Hepatocyte (in vitro differentiated cells): ENCODE results near the gene ITPR1. TPM values are rescaled to one million over a fixed set of nuclear protein-coding genes. Genes with fewer than 3 reads are reported as not detected.

Experiments
- DNase-seq: peaks from one replicate; pipeline ENCODE4 v3.0.0-alpha.2; 2016; ENCODE audit warnings: low spot score
- H2AFZ ChIP-seq: fragments of 200-600 bp; sonication (generic); 2 replicates; pipeline ENCODE4 v1.6.0; 2016; ENCODE audit warnings: antibody characterized with exemption, mild to moderate bottlenecking
- H3K27ac ChIP-seq: fragments of 200-600 bp; sonication (generic); 2 replicates; pipeline ENCODE4 v1.5.1; 2016; ENCODE audit warnings: mild to moderate bottlenecking
- H3K27me3 ChIP-seq: fragments of 200-600 bp; sonication (generic); 2 replicates; pipeline ENCODE4 v1.6.1; 2016
- H3K36me3 ChIP-seq: fragments of 200-600 bp; sonication (generic); replicated peaks from 2 replicates; pipeline ENCODE4 v1.5.1; 2016; ENCODE audit warnings: low read depth; ENCODE audit not compliant: insufficient read depth
- H3K4me1 ChIP-seq: fragments of 200-600 bp; sonication (generic); 2 replicates; pipeline ENCODE4 v1.5.1; 2016; ENCODE audit warnings: mild to moderate bottlenecking, moderate library complexity; ENCODE audit not compliant: insufficient read depth
- H3K4me2 ChIP-seq: fragments of 200-600 bp; sonication (generic); 2 replicates; pipeline ENCODE4 v1.6.0; 2016
- H3K4me3 ChIP-seq: fragments of 200-600 bp; sonication (generic); 2 replicates; pipeline ENCODE4 v1.5.1; 2016; ENCODE audit warnings: mild to moderate bottlenecking
- H3K79me2 ChIP-seq: fragments of 200-600 bp; sonication (generic); 2 replicates; pipeline ENCODE4 v1.6.0; 2017; ENCODE audit warnings: mild to moderate bottlenecking
- H3K9me2 ChIP-seq: fragments of 200-600 bp; sonication (generic); replicated peaks from 2 replicates; pipeline ENCODE4 v1.6.0; 2017; ENCODE audit warnings: mild to moderate bottlenecking; ENCODE audit not compliant: insufficient read depth
- H3K9me3 ChIP-seq: fragments of 200-600 bp; sonication (generic); 2 replicates; pipeline ENCODE4 v1.5.1; 2016; ENCODE audit warnings: low read depth, mild to moderate bottlenecking
- H4K20me1 ChIP-seq: fragments of 200-600 bp; sonication (generic); 2 replicates; pipeline ENCODE4 v1.6.0; 2016; ENCODE audit warnings: mild to moderate bottlenecking; ENCODE audit not compliant: insufficient read depth, poor library complexity, severe bottlenecking
- EZH2 ChIP-seq: fragments of 200-600 bp; sonication (generic); IDR thresholded peaks from 2 replicates; pipeline ENCODE4 v1.6.1; 2016; ENCODE audit warnings: antibody characterized with exemption, mild to moderate bottlenecking, borderline replicate concordance
- EZH2phosphoT487 ChIP-seq: fragments of 200-600 bp; sonication (generic); IDR thresholded peaks from one replicate; pipeline ENCODE4 v1.6.1; 2018; ENCODE audit warnings: antibody characterized with exemption, mild to moderate bottlenecking, low read depth, moderate library complexity; ENCODE audit not compliant: unreplicated experiment, severe bottlenecking
- WGBS: methylation state at CpG from one replicate; pipeline ENCODE4 v1.1.6; 2016; ENCODE audit warnings: low lambda C conversion rate; ENCODE audit errors: missing lambda C conversion rate; 5-methylcytosine and 5-hydroxymethylcytosine counted together
- polyA plus RNA-seq: library from polyadenylated mRNA; unstranded; fragments of >200 nt; fragmentation: Nextera tagmentation; extraction: Ambion mirVana; gene quantifications from 2 replicates; pipeline ENCODE4 v1.2.1, GENCODE V29; 2016
- total RNA-seq: library from RNA; depleted of rRNA; stranded (reverse); fragments of >200 nt; gene quantifications from 2 replicates; pipeline ENCODE4 v1.2.3, GENCODE V29; 2014
- TF ChIP-seq, protein P1 (sequence below): fragments of 200-600 bp; sonication (generic); IDR thresholded peaks from 2 replicates; pipeline ENCODE4 v1.5.1; 2016; ENCODE audit warnings: antibody characterized with exemption, mild to moderate bottlenecking; ENCODE audit not compliant: poor library complexity

The ITPR1 gene
- total RNA-seq (79.1 and 90.8 TPM in 2 replicates), polyA plus RNA-seq (46.8 and 54.8 TPM in 2 replicates)

DNA sequence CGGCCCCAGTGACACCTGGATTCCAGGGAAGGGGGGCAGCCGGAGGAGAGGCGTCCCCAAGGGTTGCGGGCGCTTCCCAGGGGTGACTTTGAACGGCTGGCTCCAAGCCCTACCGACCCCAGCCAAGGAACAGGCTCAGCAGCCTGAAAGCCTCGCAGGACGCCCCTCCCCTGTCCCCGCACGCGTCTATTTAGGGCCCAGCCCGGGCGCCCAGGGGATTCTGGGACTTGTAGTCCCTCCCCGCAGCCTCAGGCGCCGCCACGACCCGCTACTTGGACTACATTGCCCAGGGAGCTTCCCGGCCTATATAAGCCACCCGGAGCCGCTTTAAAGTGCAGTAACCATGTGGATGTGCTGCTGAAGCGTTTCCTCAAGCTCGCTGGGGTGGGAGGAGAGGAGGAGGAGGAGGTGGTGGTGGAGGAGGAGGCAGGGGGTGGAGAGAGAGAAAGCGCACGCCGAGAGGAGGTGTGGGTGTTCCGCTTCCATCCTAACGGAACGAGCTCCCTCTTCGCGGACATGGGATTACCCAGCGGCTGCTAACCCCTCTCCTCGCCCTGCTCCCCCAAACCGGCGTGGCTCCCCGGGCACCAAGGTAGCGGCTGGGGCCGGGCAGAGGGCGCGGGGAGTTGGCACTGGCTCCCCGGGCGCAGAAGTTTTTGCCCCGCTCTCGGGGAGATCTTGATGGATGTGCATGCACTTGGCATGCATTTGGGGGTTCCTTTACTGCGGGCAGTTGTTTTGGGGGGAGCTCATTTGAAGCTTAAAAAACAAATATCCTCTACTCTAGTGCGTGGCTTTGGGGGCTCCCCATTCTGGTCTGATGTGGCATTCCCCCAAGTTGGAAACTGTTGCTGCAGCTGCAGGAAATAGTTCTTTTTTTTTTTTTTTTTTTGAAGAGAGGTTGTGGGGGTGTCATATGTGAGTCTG, at the start of gene ITPR1:
TSS of gene ITPR1 (plus strand) at position 335 of the 927 bp plus-strand sequence. CDS start 23,144 bp downstream, outside the sequence.
- WGBS = under 1% methylated on average over 32 of the region's 47 CpGs
- no peaks in the 10 kb centered on the region for H3K9me2 ChIP-seq
- no peak for TF ChIP-seq EZH2phosphoT487
- TF ChIP-seq, protein P1, sequence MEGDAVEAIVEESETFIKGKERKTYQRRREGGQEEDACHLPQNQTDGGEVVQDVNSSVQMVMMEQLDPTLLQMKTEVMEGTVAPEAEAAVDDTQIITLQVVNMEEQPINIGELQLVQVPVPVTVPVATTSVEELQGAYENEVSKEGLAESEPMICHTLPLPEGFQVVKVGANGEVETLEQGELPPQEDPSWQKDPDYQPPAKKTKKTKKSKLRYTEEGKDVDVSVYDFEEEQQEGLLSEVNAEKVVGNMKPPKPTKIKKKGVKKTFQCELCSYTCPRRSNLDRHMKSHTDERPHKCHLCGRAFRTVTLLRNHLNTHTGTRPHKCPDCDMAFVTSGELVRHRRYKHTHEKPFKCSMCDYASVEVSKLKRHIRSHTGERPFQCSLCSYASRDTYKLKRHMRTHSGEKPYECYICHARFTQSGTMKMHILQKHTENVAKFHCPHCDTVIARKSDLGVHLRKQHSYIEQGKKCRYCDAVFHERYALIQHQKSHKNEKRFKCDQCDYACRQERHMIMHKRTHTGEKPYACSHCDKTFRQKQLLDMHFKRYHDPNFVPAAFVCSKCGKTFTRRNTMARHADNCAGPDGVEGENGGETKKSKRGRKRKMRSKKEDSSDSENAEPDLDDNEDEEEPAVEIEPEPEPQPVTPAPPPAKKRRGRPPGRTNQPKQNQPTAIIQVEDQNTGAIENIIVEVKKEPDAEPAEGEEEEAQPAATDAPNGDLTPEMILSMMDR = peak; percentile 1

DNA sequence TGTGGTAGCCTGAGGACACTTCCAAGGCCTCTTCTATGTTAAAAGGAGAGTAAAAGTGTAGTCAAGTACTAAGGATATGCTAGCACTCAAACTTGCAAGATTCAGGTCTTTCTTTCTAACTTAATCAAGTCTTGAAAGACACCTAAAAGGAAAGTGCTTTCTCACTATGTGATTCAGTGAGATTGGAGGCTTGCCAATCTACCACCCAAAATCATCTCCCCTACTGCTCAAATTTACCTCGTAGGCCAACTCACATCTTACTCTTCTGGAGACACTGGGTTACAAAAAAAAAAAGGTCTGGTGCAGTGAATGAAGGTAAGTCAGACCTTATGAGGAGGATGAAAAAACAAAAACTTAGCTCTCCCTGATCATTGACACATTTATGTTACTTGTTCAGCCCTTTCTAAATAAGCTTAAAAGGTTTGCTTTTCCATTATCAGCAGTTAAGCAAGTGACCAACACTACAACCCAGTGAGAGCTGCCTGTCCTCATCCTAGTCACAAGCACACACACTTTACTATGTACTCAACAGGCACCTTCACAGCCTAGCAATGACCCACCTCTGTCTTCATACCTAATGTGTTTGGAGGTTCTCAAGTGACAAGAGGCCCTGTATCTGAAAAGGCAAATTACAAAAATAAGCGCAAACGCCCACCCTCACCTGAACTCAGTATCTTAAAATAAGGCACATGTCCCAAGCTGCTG, 45.7 kb upstream of the ITPR1 start:
- no peaks in the 10 kb centered on the region for H3K9me2 ChIP-seq
- H3K4me1 ChIP-seq = no peaks in the 10 kb centered on the region
- H3K4me2 ChIP-seq = no peak overlapping the region
- no peaks in the 10 kb centered on the region for H3K27me3 ChIP-seq
- TF ChIP-seq, protein P1 = no peak
- no peak for TF ChIP-seq EZH2
- TF ChIP-seq EZH2phosphoT487 = no peak
- DNase-seq = no peak
- 66% methylated on average over 3 of the region's 3 CpGs for WGBS
- no peaks in the 10 kb centered on the region for H3K79me2 ChIP-seq
- H4K20me1 ChIP-seq = peaks cover 3% of the 10 kb centered on the region
- no peak overlapping the region for H3K27ac ChIP-seq
- no peaks in the 10 kb centered on the region for H3K9me3 ChIP-seq
- H3K4me3 ChIP-seq = no peak overlapping the region
- no peak overlapping the region for H2AFZ ChIP-seq
- no peaks in the 10 kb centered on the region for H3K36me3 ChIP-seq

More for the DNA sequence above, at the start of gene ITPR1:
- H3K36me3 ChIP-seq = no peaks in the 10 kb centered on the region
- peak within 1 kb of the TSS; percentile 86 for H3K27ac ChIP-seq
- H3K4me3 ChIP-seq = peak within 1 kb of the TSS; percentile 66
- H4K20me1 ChIP-seq = no peaks in the 10 kb centered on the region
- H3K9me3 ChIP-seq = no peaks in the 10 kb centered on the region
- H3K79me2 ChIP-seq = peaks cover 20% of the 10 kb centered on the region
- no peaks in the 10 kb centered on the region for H3K27me3 ChIP-seq
- peak within 1 kb of the TSS; percentile 82 for H2AFZ ChIP-seq
- H3K4me1 ChIP-seq = peaks cover 7% of the 10 kb centered on the region
- H3K4me2 ChIP-seq = peak within 1 kb of the TSS; percentile 87
- DNase-seq = peak; percentile 99

DNA sequence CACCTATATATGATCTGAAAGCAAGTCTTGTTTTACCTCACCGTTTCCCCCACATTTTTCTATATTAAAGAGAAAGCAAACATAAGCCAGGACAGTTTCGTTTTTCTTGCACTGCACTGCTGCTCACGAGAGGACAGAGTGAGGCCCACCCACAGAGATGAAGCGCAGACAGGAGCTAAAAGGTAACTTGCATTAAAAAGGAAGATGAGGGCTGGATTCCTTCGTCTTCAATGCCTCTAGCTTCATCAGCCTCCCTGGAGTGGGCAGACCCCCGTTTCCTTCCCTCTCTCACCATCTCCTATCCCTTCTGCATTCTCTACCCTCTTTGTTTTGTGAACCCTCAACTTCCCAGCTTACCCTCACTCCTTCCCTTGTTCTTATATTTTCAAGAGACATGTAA, 45.0 kb upstream of the ITPR1 start:
- Histone ChIP-seq H3K27ac (peak overlapping the region; percentile 34), H3K9me3 (no peaks in the 10 kb centered on the region), H2AFZ (no peak overlapping the region), H3K79me2 (no peaks in the 10 kb centered on the region), H3K36me3 (no peaks in the 10 kb centered on the region), H3K27me3 (no peaks in the 10 kb centered on the region), H4K20me1 (peaks cover 3% of the 10 kb centered on the region), H3K9me2 (no peaks in the 10 kb centered on the region), H3K4me1 (no peaks in the 10 kb centered on the region), H3K4me2 (no peak overlapping the region), H3K4me3 (no peak overlapping the region)
- TF ChIP-seq EZH2phosphoT487 (no peak), EZH2 (no peak)
- TF ChIP-seq, protein P1 = no peak
- WGBS = 64% methylated on average over 6 of the region's 6 CpGs
- DNase-seq = no peak
